ENCODE data around the gene MLXIP. TPM values are rescaled to one million over a fixed set of nuclear protein-coding genes. Genes with fewer than 3 reads are reported as not detected.

Gene MLXIP
- total and polyA plus RNA-seq, 2 experiments from 2014 or later, result 16.2 to 23.0 TPM

GRCh38 chr12:122073815-122074214 is 4.7 kb upstream of the MLXIP start (continued):
- no peak for TF ChIP-seq CREB1 (CRISPR knock-in tag; IDR thresholded peaks at IDR 0.05; ENCODE audit: low read depth)
- no peak for TF ChIP-seq EZH2phosphoT487 (IDR thresholded peaks at IDR 0.05; ENCODE audit: unreplicated experiment)
- TF ChIP-seq STAT1 (IDR thresholded peaks at IDR 0.05; ENCODE audit: unreplicated experiment), result no peak
- TF ChIP-seq ZNF331 (CRISPR knock-in tag; IDR thresholded peaks at IDR 0.05; ENCODE audit: low read depth), result no peak
- no peak for TF ChIP-seq ZNF114 (CRISPR knock-in tag; IDR thresholded peaks at IDR 0.05)
- no peak for TF ChIP-seq POLR2AphosphoS5 (IDR thresholded peaks at IDR 0.05; ENCODE audit: low read depth)
- no peak for TF ChIP-seq CTCF (conservative IDR thresholded peaks at IDR 0.05; ENCODE audit: low read depth in 2 of 2)
- TF ChIP-seq REST (IDR thresholded peaks at IDR 0.05; ENCODE audit: unreplicated experiment), result no peak
- TF ChIP-seq NANOG (IDR thresholded peaks at IDR 0.05; ENCODE audit: borderline replicate concordance), result no peak

GRCh38 chr12:122076743-122077495 is 1.6 kb upstream of the MLXIP start:
- Histone ChIP-seq H4K20me1 (replicated peaks; ENCODE audit: insufficient read depth) (peaks cover 5% of the 10 kb centered on the region; the same call in 1 of the 2 replicates), H3K27me3 (ENCODE audit: insufficient read depth) (peaks cover 21% of the 10 kb centered on the region), H3K4me1 (ENCODE audit: insufficient read depth) (peaks cover 26% of the 10 kb centered on the region; the same call in 1 of the 2 replicates), H3K4me2 (no peak overlapping the region), H3K9me2 (ENCODE audit: insufficient read depth) (no peaks in the 10 kb centered on the region), H3K27ac (ENCODE audit: low read depth) (no peak overlapping the region), H3K36me3 (ENCODE audit: insufficient read depth) (no peaks in the 10 kb centered on the region), H2AFZ (no peak overlapping the region), H3K79me2 (replicated peaks; ENCODE audit: insufficient read depth) (peaks cover 19% of the 10 kb centered on the region), H3K4me3 (no peak overlapping the region), H3F3A (replicated peaks; ENCODE audit: low read depth) (0 out of 2 replicates have a peak, but pooled peaks cover 3% of the 10 kb centered on the region)
- Mint-ChIP-seq H3K27me3 (ENCODE audit: insufficient read depth, low read depth, poor library complexity) (peaks cover 19% of the 10 kb centered on the region), H3K9me3 (no peaks in the 10 kb centered on the region; the same call in 2 of the 3 replicates), H3K4me3 (no peak overlapping the region), H3K4me1 (peaks cover 25% of the 10 kb centered on the region), H3K36me3 (ENCODE audit: low read depth) (no peaks in the 10 kb centered on the region), H3K27ac (no peak overlapping the region)
- DNase-seq (ENCODE audit: low spot score) (no peak), ATAC-seq (no peak)
- TF ChIP-seq ZNF114 (CRISPR knock-in tag; IDR thresholded peaks at IDR 0.05), result no peak
- no peak for TF ChIP-seq POLR2AphosphoS5 (IDR thresholded peaks at IDR 0.05; ENCODE audit: low read depth)
- TF ChIP-seq CTCF (conservative IDR thresholded peaks at IDR 0.05; ENCODE audit: low read depth in 2 of 2), result no peak
- no peak for TF ChIP-seq JUNB (IDR thresholded peaks at IDR 0.05; ENCODE audit: unreplicated experiment)
- TF ChIP-seq NANOG (IDR thresholded peaks at IDR 0.05; ENCODE audit: borderline replicate concordance), result no peak
- no peak for TF ChIP-seq STAT1 (IDR thresholded peaks at IDR 0.05; ENCODE audit: unreplicated experiment)
- no peak for TF ChIP-seq REST (IDR thresholded peaks at IDR 0.05; ENCODE audit: unreplicated experiment)
- no peak for TF ChIP-seq ETS1 (IDR thresholded peaks at IDR 0.05)
- TF ChIP-seq EZH2phosphoT487 (IDR thresholded peaks at IDR 0.05; ENCODE audit: unreplicated experiment), result no peak
